Activated CD4-positive, alpha-beta memory T cell treated with anti-CD3 and anti-CD28 coated beads, Interleukin-2, amount 10 ng/mL, durations not matched to agents 7 days and 5 days (primary cell): Measurements from ENCODE around the gene SHFL. TPM values are rescaled to one million over a fixed set of nuclear protein-coding genes. Genes with fewer than 3 reads are reported as not detected.
A peak's percentile ranks its signal among the peaks of the same experiment; 100 is the strongest.

Experiments
- CTCF ChIA-PET: fragments of 350-600 bp; sonication (Branson Sonifier 250); formaldehyde crosslinking; loops from one replicate; lab custom pipeline; 2021; ENCODE audit warnings: antibody characterized with exemption, inconsistent platforms; lab: Charles Lee
- POLR2A ChIA-PET: fragments of 350-600 bp; sonication (Branson Sonifier 250); formaldehyde crosslinking; loops from one replicate; lab custom pipeline; 2021; ENCODE audit warnings: antibody characterized with exemption; lab: Charles Lee
- DNase-seq: peaks from one replicate; pipeline ENCODE4 v3.0.0-alpha.2; 2020
- H3K27ac Mint-ChIP-seq: one replicate; pipeline ENCODE4 v1.8.0; 2021; ENCODE audit warnings: mild to moderate bottlenecking, mixed read lengths
- H3K27me3 Mint-ChIP-seq: one replicate; pipeline ENCODE4 v1.8.0; 2021; ENCODE audit warnings: mixed read lengths
- H3K36me3 Mint-ChIP-seq: one replicate; pipeline ENCODE4 v1.8.0; 2021; ENCODE audit warnings: low read depth, mixed read lengths
- H3K4me1 Mint-ChIP-seq: one replicate; pipeline ENCODE4 v1.8.0; 2021; ENCODE audit warnings: mixed read lengths
- H3K4me3 Mint-ChIP-seq: one replicate; pipeline ENCODE4 v1.8.0; 2021; ENCODE audit warnings: mild to moderate bottlenecking, mixed read lengths
- H3K9me3 Mint-ChIP-seq: one replicate; pipeline ENCODE4 v1.8.0; 2021; ENCODE audit warnings: mixed read lengths
- total RNA-seq, 2 experiments: library from RNA; stranded (reverse); gene quantifications; one replicate each; pipeline ENCODE4 v1.2.3, GENCODE V29; 2021

Gene SHFL
- total RNA-seq, 2 experiments from 2014 or later, result 103 to 108 TPM

DNA sequence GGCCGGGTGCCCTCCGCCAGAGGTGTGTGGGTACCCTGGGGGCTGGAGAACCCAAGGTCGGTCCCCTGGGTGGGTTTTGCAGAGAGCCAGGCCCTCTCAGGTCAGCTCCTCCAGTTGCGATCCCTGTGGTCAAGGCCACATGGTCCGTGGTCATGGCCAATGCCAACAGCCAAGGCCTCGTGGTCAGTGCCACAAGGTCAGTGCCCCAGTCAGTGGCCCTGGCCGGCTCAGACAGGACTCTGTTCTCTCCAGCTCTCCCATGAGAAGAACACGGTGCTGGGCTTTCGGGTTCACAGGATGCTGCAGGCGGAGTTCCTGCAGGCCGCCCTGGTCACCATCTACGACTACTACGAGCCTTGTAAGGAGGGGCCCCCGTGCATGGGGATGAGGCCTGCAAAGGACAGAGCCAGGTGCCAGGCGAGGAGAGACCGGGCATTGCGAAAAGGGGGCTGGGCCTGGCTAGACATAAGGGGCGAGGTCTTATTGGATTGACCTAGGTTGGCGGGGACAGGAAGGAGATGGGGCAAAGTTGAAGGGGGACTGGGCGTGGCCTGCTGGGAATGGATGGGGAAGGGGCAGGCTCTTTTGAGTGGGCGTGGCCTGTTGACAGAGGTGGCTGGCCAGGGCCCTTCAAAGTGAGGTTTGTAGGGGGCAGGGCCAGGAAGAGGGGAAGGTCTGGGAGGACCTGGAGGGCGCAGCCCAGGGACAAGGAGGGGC lies 15.2 kb upstream of the SHFL start:
- no peak for DNase-seq
- CTCF ChIA-PET, result no interaction called here
- no peak overlapping the region for H3K4me3 Mint-ChIP-seq
- peaks cover 5% of the 10 kb centered on the region for H3K9me3 Mint-ChIP-seq
- peaks cover 2% of the 10 kb centered on the region for H3K27me3 Mint-ChIP-seq
- POLR2A ChIA-PET, result no interaction called here
- peaks cover 12% of the 10 kb centered on the region for H3K4me1 Mint-ChIP-seq
- H3K27ac Mint-ChIP-seq, result no peak overlapping the region
- no peaks in the 10 kb centered on the region for H3K36me3 Mint-ChIP-seq

DNA sequence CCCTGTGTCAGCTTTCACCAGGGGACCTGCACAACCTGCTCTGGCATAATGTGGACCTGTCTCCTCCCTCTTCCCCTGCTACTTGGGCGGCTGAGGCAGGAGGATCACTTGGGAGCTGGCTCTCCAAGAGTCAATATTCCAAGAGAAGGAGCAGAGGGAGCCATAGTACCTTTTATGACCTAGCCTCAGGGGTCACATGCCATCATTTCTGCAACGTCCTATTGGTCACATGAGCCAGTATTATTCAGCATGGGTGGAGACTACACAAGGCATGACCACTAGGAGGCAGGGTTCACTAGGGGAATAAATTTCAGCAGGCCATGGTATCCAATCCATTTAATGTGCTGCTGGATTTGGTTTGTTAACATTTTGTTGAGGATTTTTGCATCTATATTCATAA lies 12.0 kb upstream of the SHFL start:
- ChIA-PET POLR2A (no interaction called here), CTCF (no interaction called here)
- Mint-ChIP-seq H3K4me1 (peaks cover under 1% of the 10 kb centered on the region), H3K9me3 (peaks cover 5% of the 10 kb centered on the region), H3K27ac (no peak overlapping the region), H3K27me3 (peaks cover 15% of the 10 kb centered on the region), H3K36me3 (no peaks in the 10 kb centered on the region), H3K4me3 (no peak overlapping the region)
- DNase-seq, result peak; percentile 51

DNA sequence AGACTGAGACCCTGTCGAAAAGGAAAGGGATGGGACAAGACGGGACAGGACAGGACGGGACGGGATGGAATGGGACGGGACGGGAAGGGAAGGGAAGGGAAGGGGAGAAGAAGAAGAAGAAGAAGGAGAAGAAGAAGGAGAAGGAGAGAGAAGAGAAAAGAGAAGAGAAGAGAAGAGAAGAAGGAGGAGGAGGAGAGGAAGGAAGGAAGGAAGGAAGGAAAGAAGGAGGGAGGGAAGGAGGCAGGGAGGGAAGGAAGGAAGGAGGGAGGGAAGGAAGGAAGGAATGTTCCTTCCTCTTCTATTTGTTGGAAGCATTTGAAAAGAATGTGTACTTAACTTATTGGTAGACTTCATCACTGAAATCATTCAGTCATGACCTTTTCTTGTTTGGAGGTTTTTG lies 9.6 kb upstream of the SHFL start:
- H3K36me3 Mint-ChIP-seq, result no peaks in the 10 kb centered on the region
- H3K4me3 Mint-ChIP-seq, result no peak overlapping the region
- CTCF ChIA-PET, result interaction anchor here (1.0 kb wide), 1 partner anchor 66 kb away, joined by 4 read pairs; no protein-coding TSS in a partner anchor
- DNase-seq, result no peak
- POLR2A ChIA-PET, result no interaction called here
- H3K27ac Mint-ChIP-seq, result no peak overlapping the region
- H3K4me1 Mint-ChIP-seq, result no peaks in the 10 kb centered on the region
- peaks cover 5% of the 10 kb centered on the region for H3K9me3 Mint-ChIP-seq
- peaks cover 16% of the 10 kb centered on the region for H3K27me3 Mint-ChIP-seq

DNA sequence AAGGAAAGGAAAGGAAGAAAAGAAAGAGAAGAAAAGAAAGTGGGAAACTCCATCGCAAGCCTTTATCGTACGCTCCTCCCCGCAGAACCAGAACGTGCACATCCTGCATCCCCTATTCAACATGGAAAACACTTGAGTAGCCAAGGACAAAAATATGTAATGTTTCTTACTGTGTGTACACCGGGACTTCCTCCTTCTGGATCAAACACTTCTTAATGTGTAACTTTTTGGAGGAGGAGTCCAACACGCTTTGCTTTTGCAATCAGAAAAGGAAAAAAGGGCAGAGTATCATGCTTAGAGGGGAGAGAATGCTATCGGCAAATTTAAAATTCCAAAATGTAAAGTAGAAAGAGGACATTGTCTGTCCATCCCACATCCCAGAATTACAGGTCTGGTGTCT lies 7.8 kb upstream of the SHFL start:
- no peak overlapping the region for H3K4me3 Mint-ChIP-seq
- POLR2A ChIA-PET, result no interaction called here
- CTCF ChIA-PET, result no interaction called here

DNA sequence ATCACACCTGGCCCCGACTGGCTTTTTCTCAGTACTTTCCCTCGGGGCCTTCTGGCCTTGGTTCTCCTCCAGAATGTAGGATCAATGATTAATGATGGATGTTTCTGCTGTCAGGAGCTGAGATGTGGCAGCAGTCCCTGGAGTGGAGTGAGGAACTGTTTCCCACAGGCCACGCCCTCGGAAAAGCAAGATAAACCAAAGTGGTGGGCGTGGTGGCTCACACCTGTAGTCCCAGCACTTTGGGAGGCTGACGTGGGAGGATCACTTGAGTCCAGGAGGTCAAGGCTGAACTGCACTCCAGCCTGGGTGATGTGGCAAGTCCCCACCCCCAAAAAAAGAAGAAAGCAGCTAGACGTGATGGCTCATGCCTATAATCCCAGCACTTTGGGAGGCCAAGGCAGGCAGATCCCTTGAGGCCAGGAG lies 7.1 kb upstream of the SHFL start:
- ChIA-PET CTCF (no interaction called here), POLR2A (interaction anchor here (0.7 kb wide), 1 partner anchor 1203 kb away, joined by 3 read pairs; no protein-coding TSS in a partner anchor)
- no peaks in the 10 kb centered on the region for H3K4me1 Mint-ChIP-seq
- no peak overlapping the region for H3K27ac Mint-ChIP-seq
- no peak overlapping the region for H3K4me3 Mint-ChIP-seq
- H3K36me3 Mint-ChIP-seq, result no peaks in the 10 kb centered on the region
- no peak for DNase-seq
- H3K9me3 Mint-ChIP-seq, result peaks cover 2% of the 10 kb centered on the region
- H3K27me3 Mint-ChIP-seq, result peaks cover 16% of the 10 kb centered on the region

More for the DNA sequence above, 7.8 kb upstream of the SHFL start:
- H3K9me3 Mint-ChIP-seq, result peaks cover 5% of the 10 kb centered on the region
- no peak overlapping the region for H3K27ac Mint-ChIP-seq
- H3K27me3 Mint-ChIP-seq, result peaks cover 16% of the 10 kb centered on the region
- H3K36me3 Mint-ChIP-seq, result no peaks in the 10 kb centered on the region
- no peaks in the 10 kb centered on the region for H3K4me1 Mint-ChIP-seq
- DNase-seq, result no peak

DNA sequence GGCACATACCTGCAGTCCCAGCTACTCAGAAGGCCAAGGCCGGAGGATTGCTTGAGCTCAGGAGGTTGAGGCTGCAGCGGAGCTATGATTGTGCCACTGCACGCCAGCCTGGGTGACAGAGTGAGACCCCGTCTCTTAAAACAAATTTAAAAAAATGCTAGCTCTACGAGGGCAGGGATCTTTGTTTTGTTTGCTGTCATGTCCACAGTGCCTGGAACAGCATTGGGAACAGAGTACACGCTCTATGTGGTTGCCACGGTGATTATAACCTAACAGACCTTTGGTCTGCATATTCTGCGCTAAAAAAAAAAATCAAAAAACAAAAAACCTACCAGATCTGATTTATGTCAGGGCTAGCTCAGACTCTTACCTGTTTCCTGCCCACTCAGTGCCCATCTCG lies 2.2 kb upstream of the SHFL start:
- no peak for DNase-seq
- no peaks in the 10 kb centered on the region for H3K9me3 Mint-ChIP-seq
- ChIA-PET POLR2A (interaction anchor here (1.5 to 4.6 kb wide), 3 partner anchors 12 to 152 kb away, joined by 3 to 21 read pairs (median 4); no protein-coding TSS in a partner anchor), CTCF (interaction anchor here (0.5 to 1.1 kb wide), 2 partner anchors 15 to 29 kb away, joined by 3 to 4 read pairs; no protein-coding TSS in a partner anchor)
- peaks cover 10% of the 10 kb centered on the region for H3K36me3 Mint-ChIP-seq
- peak overlapping the region; percentile 7 for H3K27ac Mint-ChIP-seq
- no peak overlapping the region for H3K4me3 Mint-ChIP-seq
- peaks cover 13% of the 10 kb centered on the region for H3K4me1 Mint-ChIP-seq
- H3K27me3 Mint-ChIP-seq, result peaks cover 3% of the 10 kb centered on the region

DNA sequence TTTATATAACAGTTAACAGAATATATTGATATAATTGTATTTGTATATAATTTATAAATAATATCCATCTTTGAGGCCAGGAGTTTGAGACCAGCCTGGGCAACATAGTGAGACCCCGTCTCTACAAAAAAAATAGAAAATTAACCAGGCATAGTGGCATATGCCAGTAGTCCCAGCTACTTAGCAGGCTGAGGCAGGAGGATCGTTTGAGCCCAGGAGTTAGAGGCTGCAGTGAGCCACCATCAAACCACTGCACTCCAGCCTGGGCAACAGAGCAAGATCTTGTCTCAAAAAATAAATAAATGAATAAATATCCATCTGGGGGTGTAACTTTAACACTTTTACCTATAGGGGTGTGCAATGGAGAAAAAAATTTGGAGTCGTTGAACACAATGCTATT lies 1.3 kb upstream of the SHFL start:
- Mint-ChIP-seq H3K27me3 (peaks cover 3% of the 10 kb centered on the region), H3K9me3 (no peaks in the 10 kb centered on the region), H3K27ac (peak overlapping the region; percentile 16), H3K4me3 (peak overlapping the region; percentile 85), H3K36me3 (peaks cover 19% of the 10 kb centered on the region), H3K4me1 (peaks cover 14% of the 10 kb centered on the region)
- CTCF ChIA-PET, result interaction anchor here (1.1 kb wide), 1 partner anchor 14 kb away, joined by 3 read pairs; no protein-coding TSS in a partner anchor
- POLR2A ChIA-PET, result interaction anchor here (0.6 to 4.6 kb wide), 4 partner anchors 11 to 1277 kb away, joined by 3 to 21 read pairs (median 4); no protein-coding TSS in a partner anchor
- DNase-seq, result no peak

DNA sequence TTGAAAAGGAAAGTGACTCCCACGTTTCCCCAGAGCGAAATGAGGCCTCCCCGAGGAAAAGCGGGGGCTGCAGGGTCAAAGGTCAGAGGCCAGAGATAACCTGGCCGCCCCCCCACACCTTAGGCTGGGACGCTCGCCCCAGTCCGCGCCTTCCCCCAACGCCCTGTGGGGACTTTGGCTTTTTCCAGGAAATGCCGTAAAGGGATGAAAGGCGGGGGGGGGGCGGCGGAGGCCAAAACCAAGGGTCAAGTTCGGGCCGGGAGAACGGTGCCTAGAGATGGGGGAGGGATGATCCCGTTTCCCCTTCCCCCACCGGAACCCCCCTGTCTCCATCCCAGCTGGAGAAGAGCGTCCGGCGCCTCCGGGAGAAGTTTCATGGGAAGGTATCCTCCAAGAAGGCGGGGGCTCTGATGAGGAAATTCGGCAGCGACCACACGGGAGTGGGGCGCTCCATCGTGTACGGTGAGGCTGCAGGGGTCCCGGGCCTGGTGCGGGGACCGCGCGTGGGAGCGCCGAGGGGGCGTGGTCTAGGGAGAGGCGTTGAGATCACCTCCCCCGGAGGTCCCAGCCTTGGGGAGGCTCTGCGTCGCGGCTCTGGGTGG lies 575 bp downstream of the SHFL start:
- Mint-ChIP-seq H3K4me3 (peak overlapping the region; percentile 85), H3K4me1 (peaks cover 22% of the 10 kb centered on the region), H3K27me3 (no peaks in the 10 kb centered on the region), H3K36me3 (peaks cover 31% of the 10 kb centered on the region), H3K27ac (peak overlapping the region; percentile 74), H3K9me3 (no peaks in the 10 kb centered on the region)
- ChIA-PET CTCF (no interaction called here), POLR2A (interaction anchor here (4.6 kb wide), 1 partner anchor 9 kb away, joined by 21 read pairs; no protein-coding TSS in a partner anchor)
- peak; percentile 50 for DNase-seq

DNA sequence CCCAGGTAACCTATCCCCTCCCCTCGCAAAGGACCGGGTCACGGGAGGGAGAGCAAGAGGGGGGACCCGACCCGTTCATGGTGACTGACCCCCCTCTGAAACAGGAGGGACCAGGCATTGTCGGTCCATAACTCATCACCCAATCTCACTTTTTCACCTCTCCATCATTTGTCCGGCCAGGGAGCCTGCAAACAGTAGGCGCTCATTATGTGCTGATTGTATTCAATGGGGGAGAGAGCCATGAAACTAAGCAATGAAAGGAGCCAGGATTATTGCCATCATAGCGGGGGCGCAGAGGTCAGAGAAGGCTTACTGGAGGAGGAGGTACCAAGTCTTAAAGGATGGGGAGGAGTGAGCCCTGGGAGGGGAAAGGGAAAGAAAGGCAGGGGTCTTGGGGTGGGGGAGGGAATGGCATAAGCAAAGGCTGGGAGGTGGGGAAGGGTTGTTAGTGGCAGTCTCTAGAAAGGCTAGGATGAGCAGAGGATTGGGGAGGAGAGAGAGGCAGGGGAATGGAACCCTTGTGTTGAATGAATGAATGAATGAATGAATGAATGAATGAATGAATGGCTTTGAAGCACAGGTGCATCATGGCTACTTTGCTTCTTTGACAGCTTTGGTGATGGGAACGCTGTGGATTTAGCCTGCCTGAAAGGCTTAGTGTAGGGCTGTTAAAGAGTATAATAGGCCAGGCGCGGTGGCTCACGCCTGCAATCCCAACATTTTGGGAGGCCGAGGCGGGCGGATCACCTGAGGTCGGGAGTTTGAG lies 1.4 kb downstream of the SHFL start:
- H3K36me3 Mint-ChIP-seq, result peaks cover 38% of the 10 kb centered on the region
- ChIA-PET POLR2A (interaction anchor here (4.6 kb wide), 1 partner anchor 8 kb away, joined by 21 read pairs; no protein-coding TSS in a partner anchor), CTCF (interaction anchor here (0.7 kb wide), 1 partner anchor 321 kb away, joined by 3 read pairs; no protein-coding TSS in a partner anchor)
- no peaks in the 10 kb centered on the region for H3K9me3 Mint-ChIP-seq
- no peak for DNase-seq
- peak overlapping the region; percentile 74 for H3K27ac Mint-ChIP-seq
- peak overlapping the region; percentile 85 for H3K4me3 Mint-ChIP-seq
- no peaks in the 10 kb centered on the region for H3K27me3 Mint-ChIP-seq
- H3K4me1 Mint-ChIP-seq, result peaks cover 27% of the 10 kb centered on the region

DNA sequence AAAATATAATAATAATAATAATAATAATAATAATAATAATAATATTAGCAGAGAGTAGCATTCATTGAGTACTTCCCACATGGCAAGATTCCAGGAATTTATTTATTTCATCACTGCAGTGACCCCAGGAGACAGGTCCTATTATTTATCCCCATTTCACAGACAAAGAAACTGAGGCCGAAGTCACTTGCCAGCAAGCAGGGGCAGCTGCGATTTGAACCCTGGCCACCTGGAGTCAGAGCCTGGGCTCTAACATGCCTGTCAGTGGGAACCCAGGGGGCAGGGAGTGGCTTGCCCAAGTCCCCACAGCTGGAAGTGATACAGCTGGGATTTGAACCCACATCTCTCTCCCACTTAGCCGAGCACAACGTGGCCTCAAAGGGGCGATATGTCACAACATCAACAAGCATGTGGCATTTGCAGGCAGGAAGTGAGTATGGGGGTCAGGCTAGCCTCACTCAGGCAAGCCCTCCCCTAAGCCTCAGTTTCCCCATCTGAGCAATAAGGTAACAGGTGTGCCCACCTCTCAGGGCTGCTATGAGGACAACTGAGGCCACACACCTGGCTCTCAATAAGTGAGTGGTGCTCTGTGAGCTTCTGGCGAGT lies 2.9 kb downstream of the SHFL start:
- Mint-ChIP-seq H3K4me3 (no peak overlapping the region), H3K27me3 (no peaks in the 10 kb centered on the region), H3K36me3 (peaks cover 53% of the 10 kb centered on the region), H3K27ac (no peak overlapping the region), H3K9me3 (no peaks in the 10 kb centered on the region), H3K4me1 (peaks cover 27% of the 10 kb centered on the region)
- DNase-seq, result no peak
- ChIA-PET POLR2A (interaction anchor here (1.3 kb wide), 1 partner anchor 17 kb away, joined by 5 read pairs; the partner anchor contains the start of gene PPAN), CTCF (no interaction called here)

DNA sequence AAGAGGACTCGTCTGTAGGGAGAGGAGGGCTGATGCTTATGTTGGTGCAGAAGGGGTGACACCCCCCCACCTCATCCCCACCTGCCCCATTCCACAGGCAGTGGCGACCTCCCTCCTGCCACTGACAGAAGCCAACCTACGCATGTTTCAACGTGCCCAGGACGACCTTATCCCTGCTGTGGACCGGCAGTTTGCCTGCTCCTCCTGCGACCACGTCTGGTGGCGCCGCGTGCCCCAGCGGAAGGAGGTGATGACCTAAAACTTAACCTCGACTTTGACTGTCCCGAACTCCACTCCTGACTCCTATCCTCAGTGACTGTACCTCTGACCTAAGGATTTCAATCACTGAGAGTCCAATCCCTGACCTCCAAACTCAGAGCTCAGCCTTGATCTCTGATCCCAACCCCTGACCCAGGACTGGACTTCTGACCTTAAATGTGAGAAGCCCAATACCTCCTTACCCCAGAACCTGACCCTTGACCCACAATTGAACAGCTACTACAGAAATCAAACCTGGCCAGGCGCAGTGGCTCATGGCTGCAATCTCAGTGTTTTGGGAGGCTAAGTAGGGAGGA lies 3.8 kb downstream of the SHFL start:
- Mint-ChIP-seq H3K27me3 (no peaks in the 10 kb centered on the region), H3K36me3 (peaks cover 59% of the 10 kb centered on the region), H3K4me3 (no peak overlapping the region), H3K9me3 (no peaks in the 10 kb centered on the region), H3K4me1 (peaks cover 27% of the 10 kb centered on the region), H3K27ac (peak overlapping the region; percentile 47)
- no peak for DNase-seq
- POLR2A ChIA-PET, result interaction anchor here (1.4 kb wide), 1 partner anchor 16 kb away, joined by 4 read pairs; the partner anchor contains the start of gene PPAN
- CTCF ChIA-PET, result no interaction called here

DNA sequence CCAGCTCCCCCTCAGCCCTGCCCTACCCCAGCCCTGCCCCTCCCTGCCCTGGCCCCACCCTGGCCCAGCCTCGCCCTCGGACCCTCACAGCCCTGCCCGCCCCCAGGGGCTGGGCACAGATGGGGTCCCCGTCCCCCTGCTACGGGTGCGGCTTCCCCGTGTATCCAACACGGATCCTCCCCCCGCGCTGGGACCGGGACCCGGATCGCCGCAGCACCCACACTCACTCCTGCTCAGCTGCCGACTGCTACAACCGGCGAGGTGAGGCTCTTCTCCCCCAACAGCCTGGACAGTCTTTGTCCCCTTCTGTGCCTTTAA lies 5.2 kb downstream of the SHFL start:
- no peak overlapping the region for H3K27ac Mint-ChIP-seq
- H3K36me3 Mint-ChIP-seq, result peaks cover 62% of the 10 kb centered on the region
- ChIA-PET CTCF (no interaction called here), POLR2A (no interaction called here)
- no peaks in the 10 kb centered on the region for H3K27me3 Mint-ChIP-seq
- H3K9me3 Mint-ChIP-seq, result peaks cover 4% of the 10 kb centered on the region
- no peak for DNase-seq
- H3K4me1 Mint-ChIP-seq, result peaks cover 29% of the 10 kb centered on the region
- H3K4me3 Mint-ChIP-seq, result no peak overlapping the region
